22Rv1 (cell line): ENCODE data around the gene PTGDR.

Experiments
- H3K27ac ChIP-seq: fragments of 450-650 bp; 2 replicates; pipeline ENCODE4 v1.5.1; 2017
- CTCF ChIP-seq: fragments of 450-650 bp; IDR thresholded peaks from 2 replicates; pipeline ENCODE4 v1.5.1; 2017; ENCODE audit warnings: mild to moderate bottlenecking
- ZFX ChIP-seq: fragments of 450-650 bp; IDR thresholded peaks from 2 replicates; pipeline ENCODE4 v1.6.1; 2017; ENCODE audit warnings: antibody characterized with exemption, borderline replicate concordance

Gene PTGDR

GRCh38 chr14:52235434-52235833, 32.1 kb upstream of the PTGDR start:
- H3K27ac ChIP-seq: no peak overlapping the region
- TF ChIP-seq CTCF (no peak), ZFX (no peak)

- TF ChIP-seq ZFX: no peak
- no peak for TF ChIP-seq CTCF
- H3K27ac ChIP-seq: no peak overlapping the region
Measured at GRCh38 chr14:52235866-52236510, 31.5 kb upstream of the PTGDR start.

GRCh38 chr14:52238682-52239081, 28.8 kb upstream of the PTGDR start:
- H3K27ac ChIP-seq: no peak overlapping the region
- no peak for TF ChIP-seq ZFX
- no peak for TF ChIP-seq CTCF

- H3K27ac ChIP-seq: no peak overlapping the region
- TF ChIP-seq CTCF (no peak), ZFX (no peak)
Measured at GRCh38 chr14:52240623-52241022, 26.9 kb upstream of the PTGDR start.

- TF ChIP-seq CTCF (no peak), ZFX (no peak)
- H3K27ac ChIP-seq: no peak overlapping the region
Measured at GRCh38 chr14:52241087-52241793, 26.3 kb upstream of the PTGDR start.

- TF ChIP-seq ZFX (no peak), CTCF (no peak)
- H3K27ac ChIP-seq: no peak overlapping the region
Measured at GRCh38 chr14:52244328-52244727, 23.2 kb upstream of the PTGDR start.

- TF ChIP-seq CTCF (no peak), ZFX (no peak)
- no peak overlapping the region for H3K27ac ChIP-seq
Measured at GRCh38 chr14:52244997-52245396, 22.5 kb upstream of the PTGDR start.
